Measurements from ENCODE around the gene PPP2R5A.
"Not testable (repeated sequence)": the region's sequence is repeated elsewhere in the genome, so short reads cannot be mapped to it uniquely, and the experiment has no call there.

The PPP2R5A gene

DNA sequence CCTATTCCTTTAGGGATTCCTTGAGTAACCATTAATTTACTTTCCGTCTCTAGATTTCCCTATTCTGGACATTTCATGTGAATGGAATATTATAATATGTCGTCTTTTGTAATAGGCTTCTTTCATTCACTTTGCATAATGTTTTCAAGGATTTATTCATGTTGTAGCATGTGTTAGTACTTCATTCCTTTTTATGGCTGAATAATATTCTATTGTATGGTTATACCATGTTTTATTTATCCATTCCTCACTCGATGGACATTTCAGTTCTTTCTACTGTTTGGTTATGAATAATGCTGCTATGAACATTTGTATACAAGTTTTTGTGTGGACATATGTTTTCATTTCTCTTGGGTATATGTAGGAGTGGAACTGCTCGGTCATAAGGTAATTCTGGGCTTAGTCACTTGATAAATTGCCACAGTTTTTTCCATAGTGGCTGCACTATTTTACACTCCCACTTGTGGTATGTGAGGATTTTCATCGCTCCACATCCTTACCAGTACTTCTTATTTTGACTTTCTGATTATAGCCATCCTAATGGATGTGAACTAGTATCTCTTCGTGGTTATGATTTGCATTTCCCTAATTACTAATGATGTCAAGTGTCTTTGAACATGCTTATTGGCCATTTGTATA, 17.7 kb downstream of the PPP2R5A start:
- DNase-seq: no peak

DNA sequence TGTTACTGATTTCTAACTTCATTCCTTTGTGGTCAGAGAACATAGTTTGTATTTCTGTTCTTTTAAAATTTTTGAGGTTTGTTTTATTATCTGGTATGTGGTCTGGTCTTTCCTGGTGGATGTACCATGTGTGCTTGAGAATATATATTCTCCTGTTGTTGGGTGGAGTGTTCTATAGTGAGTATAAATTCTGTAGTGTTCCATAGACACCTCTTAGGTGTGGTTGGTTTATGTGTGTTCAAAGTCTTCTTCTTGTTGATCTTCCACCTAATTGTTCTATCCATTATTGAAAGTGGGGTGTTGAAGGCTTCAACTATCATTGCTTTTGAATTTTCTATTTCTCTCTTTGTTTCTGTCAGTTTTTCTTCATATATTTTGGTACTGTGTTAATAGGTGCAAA, 20.1 kb downstream of the PPP2R5A start:
- DNase-seq: no peak

DNA sequence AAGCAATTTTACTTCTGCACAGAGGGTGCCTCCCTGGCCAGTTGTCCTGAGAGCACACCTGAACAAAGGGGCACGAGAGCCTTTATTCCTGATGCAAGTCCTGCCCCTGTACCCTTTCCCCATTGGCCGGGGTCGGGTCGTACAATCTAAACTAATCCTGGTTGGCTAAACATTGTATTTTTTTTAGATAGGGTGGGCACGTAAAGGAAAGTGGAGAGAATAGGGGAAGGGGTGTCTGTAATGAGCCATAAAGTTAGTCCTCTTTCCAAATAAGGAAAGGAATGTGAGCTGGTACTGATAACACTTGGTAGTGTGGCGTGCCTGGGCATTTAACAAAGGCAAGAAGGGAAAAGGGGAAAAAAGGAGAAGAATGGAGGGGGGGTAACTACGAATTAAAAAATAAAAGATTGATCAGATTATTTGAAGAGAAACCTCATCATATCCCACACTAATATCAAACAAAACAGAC, 20.8 kb downstream of the PPP2R5A start:
- DNase-seq: not testable (repeated sequence)

DNA sequence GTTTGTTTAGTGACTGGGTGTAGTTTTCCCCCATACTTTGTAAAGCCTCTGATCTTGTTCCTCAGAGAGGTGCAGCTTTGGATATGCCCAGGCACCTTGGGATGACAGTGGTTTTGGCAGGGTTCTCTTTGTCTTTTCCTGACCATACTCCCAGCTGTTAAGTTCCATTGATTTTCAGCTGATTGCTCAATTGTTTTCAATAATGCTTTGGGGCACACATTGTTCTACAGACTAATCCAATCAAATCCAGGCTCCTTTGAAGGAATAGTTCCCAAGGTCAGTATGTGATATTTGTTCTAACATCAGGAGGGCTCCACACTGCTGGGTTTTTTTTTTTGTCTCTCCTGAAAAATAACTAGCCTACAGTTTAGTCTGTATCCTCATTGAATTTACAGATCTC, 24.8 kb downstream of the PPP2R5A start:
- DNase-seq: no peak

DNA sequence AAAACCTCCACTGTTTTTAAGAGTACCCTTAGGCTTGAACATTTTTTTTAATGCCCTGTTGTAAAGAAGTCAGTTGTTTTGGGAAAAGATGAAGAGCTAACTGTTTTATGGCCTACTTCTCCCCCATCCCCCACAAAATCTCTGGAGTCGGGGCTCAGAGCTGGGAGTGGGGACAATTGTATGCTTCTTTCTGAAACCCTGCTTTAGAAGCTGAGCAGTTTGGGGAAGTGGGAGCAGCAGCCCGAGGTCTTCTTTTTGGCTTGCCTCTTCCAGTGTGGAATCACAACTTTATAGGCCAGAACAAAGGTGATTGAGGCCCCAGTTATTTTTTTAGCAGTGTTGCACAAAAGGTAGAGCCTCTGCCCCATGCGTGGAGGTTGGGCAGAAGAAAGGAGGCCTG, 25.2 kb downstream of the PPP2R5A start:
- no peak for DNase-seq

DNA sequence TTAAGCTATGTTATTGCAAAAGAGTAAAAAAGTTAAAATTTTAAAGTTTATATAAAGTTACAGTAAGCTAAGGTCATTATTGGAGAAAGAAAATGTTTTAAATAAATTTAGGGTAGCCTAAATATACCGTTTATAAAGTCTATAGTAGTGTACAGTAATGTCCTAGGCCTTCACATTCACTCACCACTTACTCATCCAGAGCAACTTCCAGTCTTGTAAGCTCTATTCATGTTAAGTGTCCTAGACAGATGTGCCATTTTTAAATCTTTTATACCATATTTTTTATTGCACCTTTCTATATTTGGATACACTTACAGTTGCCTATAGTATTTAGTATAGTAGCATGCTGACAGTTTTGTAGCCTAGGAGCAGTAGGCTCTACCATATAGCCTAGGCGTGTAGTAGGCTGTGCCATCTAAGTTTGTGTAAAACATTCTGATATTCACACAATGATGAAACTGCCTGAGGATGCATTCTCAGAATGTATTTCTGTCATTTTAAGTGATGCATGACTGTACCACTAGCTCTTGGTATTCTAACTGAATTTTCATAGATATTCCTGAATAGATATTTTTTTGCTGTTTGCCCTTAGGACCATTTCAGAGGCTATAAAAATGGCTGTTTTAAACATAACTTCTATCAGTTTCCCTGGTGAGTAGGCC, 26.8 kb downstream of the PPP2R5A start:
- no peak for DNase-seq

DNA sequence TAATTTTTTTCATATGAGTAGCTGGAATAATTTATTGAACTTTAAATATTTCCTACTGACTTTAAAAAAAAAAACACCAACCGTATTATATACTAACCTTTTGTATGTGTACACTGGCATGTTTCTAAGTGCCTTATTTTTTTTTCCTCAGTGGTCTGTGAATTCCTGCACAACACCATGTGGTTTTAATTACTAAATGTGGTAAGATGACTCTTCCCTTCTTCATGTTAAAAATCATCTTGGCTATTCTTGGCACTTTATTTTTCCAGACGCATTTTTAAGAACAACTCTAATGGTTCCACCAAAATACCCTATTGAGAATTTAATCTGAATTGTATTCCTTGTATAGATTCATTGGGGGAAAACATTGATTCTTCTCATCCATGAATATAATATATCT, 28.4 kb downstream of the PPP2R5A start:
- no peak for DNase-seq

DNA sequence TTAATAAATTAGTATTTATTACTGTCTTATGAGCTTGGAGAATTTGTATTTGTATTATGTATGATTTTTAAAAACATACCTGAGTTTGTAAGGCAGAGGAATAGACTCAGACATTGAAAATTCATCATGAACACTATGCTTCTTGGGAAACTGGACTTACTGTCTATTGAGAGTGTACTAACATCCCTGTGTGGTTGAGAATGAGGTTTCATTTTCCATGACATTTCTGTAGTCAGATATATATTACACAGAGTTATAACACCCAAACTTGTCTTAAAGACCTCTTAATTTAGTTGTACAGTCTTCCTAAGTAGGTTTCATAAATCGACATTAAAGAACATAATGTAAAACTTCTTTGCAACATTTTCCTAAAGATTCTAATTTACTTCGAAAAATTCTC, 30.0 kb downstream of the PPP2R5A start:
- DNase-seq: no peak

DNA sequence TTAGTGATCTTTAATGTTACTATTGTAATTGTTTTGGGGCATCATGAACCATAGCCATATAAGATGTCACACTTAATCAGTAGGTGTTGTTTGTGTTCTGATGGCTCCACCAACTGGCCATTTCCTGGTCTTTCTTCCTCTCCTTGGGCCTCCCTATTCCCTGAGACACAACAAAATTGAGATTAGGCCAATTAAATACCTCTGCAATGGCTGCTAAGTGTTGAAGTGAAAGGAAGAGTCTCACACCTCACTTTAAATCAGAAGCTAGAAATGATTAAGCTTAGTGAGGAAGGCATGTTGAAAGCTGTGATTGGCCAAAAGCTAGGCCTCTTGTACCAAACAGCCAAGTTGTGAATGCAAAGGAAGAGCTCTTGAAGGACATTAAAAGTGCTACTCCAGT, 30.7 kb downstream of the PPP2R5A start:
- DNase-seq: no peak

DNA sequence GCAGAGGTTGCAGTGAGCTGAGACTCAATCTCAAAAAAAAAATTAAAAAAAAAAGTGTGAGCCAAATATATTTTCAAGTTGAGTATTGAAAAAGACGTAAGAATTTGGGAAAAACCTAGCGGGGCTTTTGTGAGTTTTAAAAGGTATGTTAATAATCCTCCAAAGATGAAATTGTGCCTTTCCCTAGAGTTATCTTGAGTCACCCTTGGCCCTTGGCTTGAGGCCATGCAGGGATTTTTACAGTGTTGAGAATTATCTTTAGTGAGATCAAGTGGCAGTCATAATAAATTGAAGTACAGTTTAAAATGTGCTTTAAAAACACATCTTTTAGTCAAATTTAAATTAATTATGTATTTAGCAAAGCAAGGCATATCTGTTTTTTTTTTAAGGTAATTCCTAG, 32.7 kb downstream of the PPP2R5A start:
- DNase-seq: no peak

DNA sequence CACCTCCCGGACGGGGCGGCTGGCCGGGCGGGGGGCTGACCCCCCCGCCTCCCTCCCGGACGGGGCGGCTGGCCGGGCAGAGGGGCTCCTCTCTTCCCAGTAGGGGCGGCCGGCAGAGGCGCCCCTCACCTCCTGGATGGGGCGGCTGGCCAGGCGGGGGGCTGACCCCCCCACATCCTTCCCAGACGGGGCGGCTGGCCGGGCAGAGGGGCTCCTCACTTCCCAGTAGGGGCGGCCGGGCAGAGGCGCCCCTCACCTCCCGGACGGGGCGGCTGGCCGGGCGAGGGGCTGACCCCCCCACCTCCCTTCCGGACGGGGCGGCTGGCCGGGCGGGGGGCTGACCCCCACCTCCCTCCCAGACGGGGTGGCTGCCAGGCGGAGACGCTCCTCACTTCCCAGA, 35.8 kb downstream of the PPP2R5A start:
- not testable (repeated sequence) for DNase-seq

DNA sequence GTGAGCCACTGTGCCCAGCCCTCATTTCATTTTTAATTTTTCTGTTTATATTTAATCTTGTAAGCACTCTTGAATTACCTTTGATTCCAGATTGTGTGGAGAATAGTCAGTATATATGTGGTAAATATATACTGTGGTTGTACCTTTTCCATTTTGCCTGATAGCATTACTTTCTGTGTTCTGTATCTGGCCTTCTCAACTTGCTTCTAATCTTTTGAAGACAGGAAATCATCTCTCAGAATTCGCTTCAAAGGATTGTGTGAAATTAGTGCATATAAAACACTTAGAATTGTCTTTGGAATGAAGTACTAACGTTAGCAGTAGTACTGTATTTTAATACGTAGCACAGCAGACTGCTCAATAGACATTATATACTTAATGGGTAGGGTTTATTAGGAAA, 37.9 kb downstream of the PPP2R5A start:
- no peak for DNase-seq

DNA sequence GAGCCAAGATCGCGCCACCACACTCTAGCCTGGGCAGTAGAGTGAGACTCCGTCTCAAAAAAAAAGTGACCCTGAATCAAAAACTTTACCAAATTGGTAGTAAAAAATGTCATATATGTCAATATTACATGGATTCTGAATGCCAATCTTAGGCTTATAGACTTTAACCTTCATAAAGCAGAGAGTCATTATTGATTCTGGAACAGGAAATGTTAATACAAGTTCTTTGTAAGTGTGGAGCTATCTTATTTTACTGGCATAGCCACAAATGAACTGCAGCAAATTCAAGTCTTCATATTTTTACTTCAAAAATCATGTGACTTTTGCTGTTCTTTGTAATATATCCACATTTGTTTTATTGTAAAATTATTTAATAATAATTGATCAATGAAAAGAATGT, 41.3 kb downstream of the PPP2R5A start:
- no peak for DNase-seq

DNA sequence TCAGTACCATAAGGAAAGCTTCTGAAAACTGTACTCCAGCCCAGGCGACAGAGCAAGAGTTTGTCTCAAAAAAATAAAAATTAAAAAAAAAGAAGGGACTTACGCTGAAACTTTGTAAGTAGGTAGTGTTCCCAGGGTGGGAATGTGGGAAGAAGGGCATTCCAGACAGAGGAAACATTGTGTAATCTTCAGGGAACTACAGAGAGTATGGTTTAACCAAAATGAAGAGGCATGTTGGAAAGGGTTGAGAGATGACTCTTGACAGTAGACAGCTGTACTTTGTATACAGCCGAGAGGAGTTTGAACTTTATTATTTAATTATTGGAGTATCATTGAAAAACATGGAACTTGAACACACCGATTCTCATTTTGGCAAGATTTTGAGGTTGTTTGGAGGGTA, 43.0 kb downstream of the PPP2R5A start:
- no peak for DNase-seq

DNA sequence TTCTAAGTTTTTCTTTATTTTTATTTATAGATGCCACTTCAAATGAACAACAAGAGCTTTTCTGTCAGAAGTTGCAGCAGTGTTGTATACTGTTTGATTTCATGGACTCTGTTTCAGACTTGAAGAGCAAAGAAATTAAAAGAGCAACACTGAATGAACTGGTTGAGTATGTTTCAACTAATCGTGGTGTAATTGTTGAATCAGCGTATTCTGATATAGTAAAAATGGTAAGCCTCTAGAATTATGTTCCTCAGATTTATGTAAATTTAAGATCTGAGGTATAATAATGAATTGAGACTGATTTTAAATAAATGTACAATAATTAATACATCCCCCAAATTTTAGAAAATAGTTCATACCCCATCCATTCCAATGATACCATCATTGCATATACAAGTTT, 43.9 kb downstream of the PPP2R5A start:
- DNase-seq: no peak

DNA sequence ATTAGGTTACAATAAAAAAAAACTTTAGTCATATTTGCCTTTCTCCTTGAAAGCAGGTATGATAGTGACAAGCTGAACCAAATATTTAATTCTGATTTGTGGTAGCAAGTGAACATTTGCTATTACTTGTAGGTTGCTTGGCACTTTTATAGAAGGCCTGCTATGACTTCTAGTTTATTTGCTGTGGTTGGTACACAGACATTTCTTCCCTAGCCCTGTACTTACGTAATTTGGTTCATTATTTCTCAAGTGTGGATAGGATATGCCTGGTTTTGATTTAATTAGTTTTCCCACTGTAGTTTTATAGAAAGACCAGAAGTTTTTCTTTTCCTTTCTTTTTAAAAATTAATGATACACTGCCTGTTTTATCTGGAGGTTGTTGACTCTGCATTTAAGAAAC, 55.9 kb downstream of the PPP2R5A start:
- no peak for DNase-seq

DNA sequence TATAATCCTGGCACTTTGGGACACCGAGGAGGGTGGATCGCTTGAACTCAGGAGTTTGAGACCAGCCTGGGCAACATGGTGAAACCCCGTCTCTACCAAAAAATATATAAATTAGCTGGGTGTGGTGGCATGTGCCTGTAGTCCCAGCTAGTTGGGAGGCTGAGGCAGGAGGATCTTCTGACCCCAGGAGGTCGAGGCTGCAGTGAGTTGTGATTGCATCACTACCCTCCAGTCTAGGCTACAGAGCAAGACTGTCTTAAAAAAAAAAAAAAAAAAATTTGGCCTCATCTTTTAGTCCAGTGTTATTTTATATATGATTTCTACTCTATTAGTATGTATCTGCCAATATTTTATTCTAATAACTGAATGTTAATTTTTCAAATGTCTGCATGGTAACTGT, 59.7 kb downstream of the PPP2R5A start:
- no peak for DNase-seq

DNA sequence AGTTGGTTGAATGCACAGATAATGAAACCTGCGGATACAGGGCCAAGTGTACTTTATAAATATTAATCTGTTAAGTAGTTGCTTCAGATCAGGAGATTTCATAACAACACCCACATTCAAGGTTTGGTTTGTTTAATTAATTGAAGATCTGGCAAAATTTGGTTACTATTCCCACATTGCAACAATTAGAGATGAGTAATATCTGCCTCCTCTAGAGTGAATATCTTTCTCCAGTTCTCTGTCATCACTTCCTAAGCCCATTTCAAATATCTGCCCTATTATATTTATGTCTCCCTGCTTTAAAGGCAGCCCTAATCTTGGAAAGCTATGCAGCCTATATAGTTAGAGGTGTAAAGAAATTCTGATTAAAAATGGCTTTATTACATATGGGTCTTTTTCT, 61.4 kb downstream of the PPP2R5A start:
- no peak for DNase-seq

DNA sequence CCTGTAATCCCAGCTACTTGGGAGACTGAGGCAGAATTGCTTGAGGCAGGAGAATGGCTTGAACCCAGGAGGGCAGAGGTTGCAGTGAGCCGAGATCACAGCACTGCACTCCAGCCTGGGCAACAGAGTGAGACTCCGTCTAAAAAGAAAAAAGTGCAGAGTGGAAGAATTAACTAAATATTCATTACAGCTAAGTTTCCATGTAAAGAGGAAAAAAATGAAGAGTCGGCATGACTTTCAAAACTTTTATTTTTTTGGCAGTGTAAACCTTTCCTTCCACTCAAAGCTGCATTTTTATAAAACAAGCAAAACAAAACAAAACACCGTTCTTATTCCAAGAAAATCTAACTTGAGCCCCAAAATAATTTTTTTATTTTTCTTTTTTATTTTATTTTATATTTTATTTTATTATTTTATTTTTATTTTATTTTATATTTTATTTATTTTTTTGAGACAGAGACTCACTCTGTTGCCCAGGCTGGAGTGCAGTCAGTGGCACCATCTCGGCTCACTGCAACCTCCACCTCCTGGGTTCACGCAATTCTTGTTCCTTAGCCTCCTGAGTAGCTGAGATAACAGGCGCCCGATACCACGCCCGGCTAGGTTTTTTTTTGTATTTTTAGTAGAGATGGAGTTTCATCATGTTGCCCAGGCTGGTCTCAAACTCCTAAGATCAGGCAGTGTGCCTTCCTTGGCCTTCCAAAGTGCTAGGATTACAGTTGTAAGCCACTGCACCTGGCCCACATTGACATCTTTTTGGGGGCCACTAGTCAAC, 66.6 kb downstream of the PPP2R5A start:
- DNase-seq: no peak

DNA sequence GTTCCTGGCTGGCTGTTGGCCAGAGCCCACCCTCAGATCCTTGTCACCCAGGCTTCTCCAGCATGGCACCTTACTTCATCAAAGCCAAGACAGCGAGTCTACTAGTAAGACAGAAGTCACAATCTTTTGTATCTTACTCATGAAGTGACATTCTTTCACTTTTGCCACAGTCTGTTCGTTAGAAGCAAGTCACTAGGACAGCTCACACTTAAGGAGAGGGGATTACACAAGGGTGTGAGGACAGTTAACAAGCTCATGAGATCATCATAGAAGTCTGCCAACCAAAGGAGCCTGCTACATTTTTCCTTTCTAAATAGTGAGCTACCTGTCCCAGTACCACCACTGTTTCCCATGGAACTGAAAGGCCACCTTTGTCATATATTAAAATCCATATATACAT, 68.0 kb downstream of the PPP2R5A start:
- no peak for DNase-seq

DNA sequence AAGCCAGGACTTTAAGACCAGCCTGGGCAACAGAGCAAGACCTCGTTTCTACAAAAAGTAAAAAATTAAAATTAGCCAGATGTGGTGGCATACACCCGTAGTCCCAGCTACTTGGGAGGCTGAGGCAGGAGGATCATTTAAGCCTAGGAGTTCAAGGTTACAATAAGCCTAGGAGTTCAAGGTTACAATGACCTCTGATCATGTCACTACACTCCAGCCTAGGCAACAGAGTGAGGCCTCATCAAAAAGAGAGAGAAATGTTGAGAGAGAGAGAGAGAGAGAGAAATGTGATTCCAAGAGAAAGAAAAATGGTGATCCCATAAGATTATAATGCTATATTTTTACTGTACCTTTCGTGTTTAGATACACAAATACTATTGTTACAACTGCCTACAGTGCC, 69.3 kb downstream of the PPP2R5A start:
- no peak for DNase-seq

DNA sequence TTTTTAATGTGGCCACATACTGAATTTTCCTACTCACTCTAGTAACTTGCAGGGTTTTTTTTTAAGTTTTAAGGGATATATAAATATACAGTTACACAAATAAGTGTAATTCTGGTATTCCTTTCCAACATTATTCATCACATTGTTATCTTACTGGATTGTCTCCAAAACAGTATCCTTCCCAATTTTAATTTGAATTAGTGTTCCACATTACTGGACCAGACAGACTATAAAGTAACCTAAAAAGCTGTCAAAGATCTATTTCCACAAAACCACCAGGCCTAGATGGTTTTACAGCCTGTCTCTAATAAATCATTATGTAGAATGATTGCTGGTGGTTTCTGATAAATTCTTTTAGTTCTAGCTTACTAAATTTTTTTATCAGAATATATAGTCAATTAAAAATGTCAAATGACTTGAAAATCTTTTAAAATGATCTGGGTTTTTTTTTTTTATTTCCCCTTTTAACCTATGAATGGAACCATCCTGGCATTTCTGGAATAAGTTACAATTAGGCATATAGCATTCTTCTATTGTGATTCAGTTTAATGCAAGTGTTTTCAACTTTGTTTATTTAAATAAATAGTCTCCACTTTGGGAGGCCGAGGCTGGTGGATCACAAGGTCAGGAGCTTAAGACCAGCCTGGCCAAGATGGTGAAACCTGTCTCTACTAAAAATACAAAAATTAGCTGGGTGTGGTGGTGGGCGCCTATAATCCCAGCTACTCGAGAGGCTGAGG, 70.2 kb downstream of the PPP2R5A start:
- no peak for DNase-seq

DNA sequence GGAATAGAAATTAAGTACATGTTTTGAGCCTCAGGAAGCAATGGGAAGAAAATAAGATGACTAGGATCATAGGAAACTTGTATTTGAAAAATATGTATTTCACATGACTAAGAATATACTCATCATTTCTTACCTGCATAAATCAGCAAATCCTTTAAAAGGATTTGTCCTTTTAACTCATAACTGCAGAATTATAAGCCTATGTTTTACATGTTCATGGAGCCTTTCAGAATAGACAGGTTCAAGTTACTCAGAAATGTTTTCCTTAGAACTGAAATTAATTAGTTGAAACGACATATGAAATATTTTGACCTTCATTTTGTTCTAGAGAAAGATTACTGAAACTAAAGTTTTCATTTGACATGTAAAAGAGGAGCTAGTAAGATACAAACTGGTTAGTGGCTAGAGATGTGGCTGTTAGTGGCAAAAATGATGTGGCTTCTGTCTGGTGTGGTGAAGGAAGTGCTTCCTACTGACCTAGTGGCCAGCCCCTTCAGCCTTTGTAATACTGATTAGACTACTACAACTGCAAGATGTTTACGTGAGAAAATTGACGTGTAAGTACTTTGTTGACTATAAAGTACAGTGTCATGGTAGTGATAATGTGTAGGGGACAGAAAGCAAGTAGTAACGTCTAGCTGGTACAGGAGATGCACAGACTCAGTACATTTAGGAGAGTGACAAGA, 74.7 kb downstream of the PPP2R5A start:
- no peak for DNase-seq
